HepG2 (cell line): ENCODE measurements around the gene MAPK6. TPM values are rescaled to one million over a fixed set of nuclear protein-coding genes. Genes with fewer than 3 reads are reported as not detected.

ENCODE experiments used
- ASH2L ChIP-seq: fragments of 300-600, 200-600 bp; sonication (generic); IDR thresholded peaks from 2 replicates; pipeline ENCODE4 v1.7.0; 2017; ENCODE audit warnings: low read depth, mild to moderate bottlenecking, moderate library complexity, mixed read lengths, low read length; ENCODE audit not compliant: insufficient read length
- CC2D1A ChIP-seq: sonication (generic); formaldehyde crosslinking; IDR thresholded peaks from 2 replicates; pipeline ENCODE4 v1.8.1; 2023; ENCODE audit warnings: mild to moderate bottlenecking, missing genetic modification reagents
- MBNL3 ChIP-seq: fragments of 250-450 bp; sonication (Bioruptor Pico); conservative IDR thresholded peaks from 2 replicates; pipeline ENCODE4 v1.8.0; 2022; ENCODE audit warnings: mild to moderate bottlenecking, inconsistent platforms
- PTBP1 ChIP-seq: fragments of 200-400 bp; formaldehyde crosslinking; IDR thresholded peaks from 2 replicates; pipeline ENCODE4 v1.6.1; 2018; ENCODE audit warnings: low read length, low read depth; ENCODE audit not compliant: poor library complexity, severe bottlenecking
- TBX2 ChIP-seq: sonication (generic); formaldehyde crosslinking; IDR thresholded peaks from 2 replicates; pipeline ENCODE4 v1.5.0; 2020; ENCODE audit warnings: missing genetic modification reagents, mild to moderate bottlenecking, borderline replicate concordance
- TEAD3 ChIP-seq: optimal IDR thresholded peaks from 2 replicates; pipeline ENCODE3; 2016; ENCODE audit warnings: borderline replicate concordance
- ZFP41 ChIP-seq: sonication (generic); formaldehyde crosslinking; IDR thresholded peaks from 2 replicates; pipeline ENCODE4 v1.4.0; 2020; ENCODE audit warnings: mild to moderate bottlenecking, missing genetic modification reagents, borderline replicate concordance
- ZNF282 ChIP-seq: fragments of 450-650 bp; IDR thresholded peaks from 2 replicates; pipeline ENCODE4 v1.6.1; 2018; ENCODE audit not compliant: partially characterized antibody
- ZNF292 ChIP-seq: sonication (generic); formaldehyde crosslinking; IDR thresholded peaks from 2 replicates; pipeline ENCODE4 v1.8.1; 2022; ENCODE audit warnings: mild to moderate bottlenecking, low read depth, missing genetic modification reagents, borderline replicate concordance
- ZNF335 ChIP-seq: sonication (generic); formaldehyde crosslinking; IDR thresholded peaks from 2 replicates; pipeline ENCODE4 v1.4.0; 2020; ENCODE audit warnings: missing genetic modification reagents
- ZNF337 ChIP-seq: sonication (generic); formaldehyde crosslinking; IDR thresholded peaks from 2 replicates; pipeline ENCODE4 v1.5.1; 2020; ENCODE audit warnings: missing genetic modification reagents, low read depth, mild to moderate bottlenecking, borderline replicate concordance
- ZNF446 ChIP-seq: sonication (generic); formaldehyde crosslinking; IDR thresholded peaks from 2 replicates; pipeline ENCODE4 v1.5.0; 2020; ENCODE audit warnings: mild to moderate bottlenecking, missing genetic modification reagents
- ZNF543 ChIP-seq: sonication (generic); formaldehyde crosslinking; IDR thresholded peaks from 2 replicates; pipeline ENCODE4 v1.4.0; 2020; ENCODE audit warnings: mild to moderate bottlenecking, missing genetic modification reagents
- ZNF670 ChIP-seq: sonication (generic); formaldehyde crosslinking; IDR thresholded peaks from 2 replicates; pipeline ENCODE4 v1.8.0; 2022; ENCODE audit warnings: mild to moderate bottlenecking, missing genetic modification reagents, borderline replicate concordance
- polyA plus RNA-seq, 8 experiments: library from polyadenylated mRNA; depleted of rRNA in 3 of 8; stranded (reverse) in 7 of 8; unstranded in 1 of 8; fragments of >200 nt; fragmentation: Illumina TruSeq in 4 of 8; extraction: Trizol in 4 of 8; gene quantifications; 2 replicates each; pipeline versions ENCODE4 v1.2.1 to v1.2.3, GENCODE V29; 2011 to 2016; ENCODE audit warnings: low read depth in 4 of 8, missing spikeins in 1 of 8, mixed read lengths in 1 of 8; ENCODE audit not compliant: insufficient read depth in 1 of 8
- total RNA-seq, 5 experiments: library from RNA; depleted of rRNA; stranded (reverse); fragments of >200 nt; fragmentation: Illumina TruSeq; extraction: Trizol; gene quantifications; 2 replicates each; pipeline ENCODE4 v1.2.3, GENCODE V29; 2016; ENCODE audit warnings: low read depth in 1 of 5
- TF ChIP-seq, protein P1 (sequence below): sonication (generic); formaldehyde crosslinking; IDR thresholded peaks from 2 replicates; pipeline ENCODE4 v1.4.0; 2020; ENCODE audit warnings: mild to moderate bottlenecking, missing genetic modification reagents, borderline replicate concordance
- TF ChIP-seq, protein P2 (sequence below): IDR thresholded peaks from 2 replicates; pipeline ENCODE4 v1.6.1; 2016; ENCODE audit warnings: missing compliant biosample characterization, missing genetic modification reagents, borderline replicate concordance
- TF ChIP-seq, protein P3 (sequence below): sonication (generic); formaldehyde crosslinking; IDR thresholded peaks from 2 replicates; pipeline ENCODE4 v1.5.0; 2020; ENCODE audit warnings: mild to moderate bottlenecking, missing genetic modification reagents
- TF ChIP-seq, protein P4 (sequence below): sonication (generic); formaldehyde crosslinking; IDR thresholded peaks from 2 replicates; pipeline ENCODE4 v1.4.0; 2020; ENCODE audit warnings: missing genetic modification reagents

MAPK6 gene
- total and polyA plus RNA-seq, 2 of the 13 experiments (the other 11 are each of a cell fraction or from before 2014, with no cell fraction given), result 89.5 to 99.7 TPM

DNA sequence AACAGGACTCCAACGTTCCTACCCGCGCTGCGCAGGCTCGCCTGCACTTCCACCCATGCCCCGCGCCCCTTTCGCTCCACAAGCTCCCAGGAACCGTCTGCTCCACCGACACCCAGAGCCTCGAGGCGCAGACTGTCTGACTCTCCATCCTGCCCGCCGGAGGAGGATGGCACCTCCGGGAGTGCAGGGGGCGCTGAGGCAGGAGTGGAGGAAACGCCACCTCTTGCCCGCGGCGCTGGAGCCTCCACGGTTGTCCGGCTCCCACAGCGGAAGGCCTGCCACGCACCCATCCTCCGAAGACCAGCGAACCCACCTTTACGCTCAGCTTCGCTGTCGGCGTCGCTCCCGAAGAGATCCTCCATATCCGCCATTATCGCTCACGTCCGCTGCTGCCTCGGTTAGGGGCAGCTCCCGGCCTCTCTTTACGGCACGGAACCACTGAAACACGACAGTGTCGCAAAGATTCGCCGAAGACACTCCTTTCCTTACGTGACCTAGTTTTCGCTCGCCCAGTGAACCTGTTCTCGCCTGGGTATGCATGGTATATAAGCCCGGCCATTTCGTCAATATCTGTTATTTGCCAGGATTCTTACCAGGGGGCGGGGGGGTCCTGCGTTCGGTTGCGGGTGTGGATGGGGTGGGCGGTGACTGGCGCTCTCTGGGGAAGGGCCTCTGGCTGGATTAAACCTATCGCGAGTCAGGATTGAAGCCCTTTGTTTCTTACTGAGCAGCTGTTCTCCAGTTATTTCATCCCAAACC, 47.5 kb upstream of the MAPK6 start, which contains the start of gene LEO1 (continued):
- TF ChIP-seq, protein P1, sequence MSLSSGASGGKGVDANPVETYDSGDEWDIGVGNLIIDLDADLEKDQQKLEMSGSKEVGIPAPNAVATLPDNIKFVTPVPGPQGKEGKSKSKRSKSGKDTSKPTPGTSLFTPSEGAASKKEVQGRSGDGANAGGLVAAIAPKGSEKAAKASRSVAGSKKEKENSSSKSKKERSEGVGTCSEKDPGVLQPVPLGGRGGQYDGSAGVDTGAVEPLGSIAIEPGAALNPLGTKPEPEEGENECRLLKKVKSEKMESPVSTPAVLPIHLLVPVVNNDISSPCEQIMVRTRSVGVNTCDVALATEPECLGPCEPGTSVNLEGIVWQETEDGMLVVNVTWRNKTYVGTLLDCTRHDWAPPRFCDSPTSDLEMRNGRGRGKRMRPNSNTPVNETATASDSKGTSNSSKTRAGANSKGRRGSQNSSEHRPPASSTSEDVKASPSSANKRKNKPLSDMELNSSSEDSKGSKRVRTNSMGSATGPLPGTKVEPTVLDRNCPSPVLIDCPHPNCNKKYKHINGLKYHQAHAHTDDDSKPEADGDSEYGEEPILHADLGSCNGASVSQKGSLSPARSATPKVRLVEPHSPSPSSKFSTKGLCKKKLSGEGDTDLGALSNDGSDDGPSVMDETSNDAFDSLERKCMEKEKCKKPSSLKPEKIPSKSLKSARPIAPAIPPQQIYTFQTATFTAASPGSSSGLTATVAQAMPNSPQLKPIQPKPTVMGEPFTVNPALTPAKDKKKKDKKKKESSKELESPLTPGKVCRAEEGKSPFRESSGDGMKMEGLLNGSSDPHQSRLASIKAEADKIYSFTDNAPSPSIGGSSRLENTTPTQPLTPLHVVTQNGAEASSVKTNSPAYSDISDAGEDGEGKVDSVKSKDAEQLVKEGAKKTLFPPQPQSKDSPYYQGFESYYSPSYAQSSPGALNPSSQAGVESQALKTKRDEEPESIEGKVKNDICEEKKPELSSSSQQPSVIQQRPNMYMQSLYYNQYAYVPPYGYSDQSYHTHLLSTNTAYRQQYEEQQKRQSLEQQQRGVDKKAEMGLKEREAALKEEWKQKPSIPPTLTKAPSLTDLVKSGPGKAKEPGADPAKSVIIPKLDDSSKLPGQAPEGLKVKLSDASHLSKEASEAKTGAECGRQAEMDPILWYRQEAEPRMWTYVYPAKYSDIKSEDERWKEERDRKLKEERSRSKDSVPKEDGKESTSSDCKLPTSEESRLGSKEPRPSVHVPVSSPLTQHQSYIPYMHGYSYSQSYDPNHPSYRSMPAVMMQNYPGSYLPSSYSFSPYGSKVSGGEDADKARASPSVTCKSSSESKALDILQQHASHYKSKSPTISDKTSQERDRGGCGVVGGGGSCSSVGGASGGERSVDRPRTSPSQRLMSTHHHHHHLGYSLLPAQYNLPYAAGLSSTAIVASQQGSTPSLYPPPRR (CRISPR knock-in tag), result no peak; the same call in 1 of the 2 replicates
- TF ChIP-seq ZFP41 (CRISPR knock-in tag) (no peak), ZNF543 (CRISPR knock-in tag) (peak; percentile 80; the same call in 1 of the 2 replicates), ZNF446 (CRISPR knock-in tag) (no peak), ZNF282 (no peak), TBX2 (CRISPR knock-in tag) (no peak; the same call in 1 of the 2 replicates), CC2D1A (no peak), ZNF335 (0 out of 2 replicates have a peak, but pooled peaks have one; percentile 18), MBNL3 (no peak), ZNF337 (CRISPR knock-in tag) (no peak), ZNF292 (CRISPR knock-in tag) (peak; percentile 66; the same call in 1 of the 2 replicates), TEAD3 (peak; percentile 64), ZNF670 (no peak), ASH2L (peak; percentile 88), PTBP1 (peak; percentile 79)
- TF ChIP-seq, protein P2, sequence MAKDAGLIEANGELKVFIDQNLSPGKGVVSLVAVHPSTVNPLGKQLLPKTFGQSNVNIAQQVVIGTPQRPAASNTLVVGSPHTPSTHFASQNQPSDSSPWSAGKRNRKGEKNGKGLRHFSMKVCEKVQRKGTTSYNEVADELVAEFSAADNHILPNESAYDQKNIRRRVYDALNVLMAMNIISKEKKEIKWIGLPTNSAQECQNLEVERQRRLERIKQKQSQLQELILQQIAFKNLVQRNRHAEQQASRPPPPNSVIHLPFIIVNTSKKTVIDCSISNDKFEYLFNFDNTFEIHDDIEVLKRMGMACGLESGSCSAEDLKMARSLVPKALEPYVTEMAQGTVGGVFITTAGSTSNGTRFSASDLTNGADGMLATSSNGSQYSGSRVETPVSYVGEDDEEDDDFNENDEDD (CRISPR knock-in tag), result no peak
- TF ChIP-seq, protein P3, sequence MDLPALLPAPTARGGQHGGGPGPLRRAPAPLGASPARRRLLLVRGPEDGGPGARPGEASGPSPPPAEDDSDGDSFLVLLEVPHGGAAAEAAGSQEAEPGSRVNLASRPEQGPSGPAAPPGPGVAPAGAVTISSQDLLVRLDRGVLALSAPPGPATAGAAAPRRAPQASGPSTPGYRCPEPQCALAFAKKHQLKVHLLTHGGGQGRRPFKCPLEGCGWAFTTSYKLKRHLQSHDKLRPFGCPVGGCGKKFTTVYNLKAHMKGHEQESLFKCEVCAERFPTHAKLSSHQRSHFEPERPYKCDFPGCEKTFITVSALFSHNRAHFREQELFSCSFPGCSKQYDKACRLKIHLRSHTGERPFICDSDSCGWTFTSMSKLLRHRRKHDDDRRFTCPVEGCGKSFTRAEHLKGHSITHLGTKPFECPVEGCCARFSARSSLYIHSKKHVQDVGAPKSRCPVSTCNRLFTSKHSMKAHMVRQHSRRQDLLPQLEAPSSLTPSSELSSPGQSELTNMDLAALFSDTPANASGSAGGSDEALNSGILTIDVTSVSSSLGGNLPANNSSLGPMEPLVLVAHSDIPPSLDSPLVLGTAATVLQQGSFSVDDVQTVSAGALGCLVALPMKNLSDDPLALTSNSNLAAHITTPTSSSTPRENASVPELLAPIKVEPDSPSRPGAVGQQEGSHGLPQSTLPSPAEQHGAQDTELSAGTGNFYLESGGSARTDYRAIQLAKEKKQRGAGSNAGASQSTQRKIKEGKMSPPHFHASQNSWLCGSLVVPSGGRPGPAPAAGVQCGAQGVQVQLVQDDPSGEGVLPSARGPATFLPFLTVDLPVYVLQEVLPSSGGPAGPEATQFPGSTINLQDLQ (CRISPR knock-in tag), result peak; percentile 90
- TF ChIP-seq, protein P4, sequence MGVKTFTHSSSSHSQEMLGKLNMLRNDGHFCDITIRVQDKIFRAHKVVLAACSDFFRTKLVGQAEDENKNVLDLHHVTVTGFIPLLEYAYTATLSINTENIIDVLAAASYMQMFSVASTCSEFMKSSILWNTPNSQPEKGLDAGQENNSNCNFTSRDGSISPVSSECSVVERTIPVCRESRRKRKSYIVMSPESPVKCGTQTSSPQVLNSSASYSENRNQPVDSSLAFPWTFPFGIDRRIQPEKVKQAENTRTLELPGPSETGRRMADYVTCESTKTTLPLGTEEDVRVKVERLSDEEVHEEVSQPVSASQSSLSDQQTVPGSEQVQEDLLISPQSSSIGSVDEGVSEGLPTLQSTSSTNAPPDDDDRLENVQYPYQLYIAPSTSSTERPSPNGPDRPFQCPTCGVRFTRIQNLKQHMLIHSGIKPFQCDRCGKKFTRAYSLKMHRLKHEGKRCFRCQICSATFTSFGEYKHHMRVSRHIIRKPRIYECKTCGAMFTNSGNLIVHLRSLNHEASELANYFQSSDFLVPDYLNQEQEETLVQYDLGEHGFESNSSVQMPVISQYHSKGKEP (CRISPR knock-in tag), result no peak
